WTC11 (cell line): Measurements from ENCODE around the gene ZNF470.

Experiments
- AR ChIP-seq: fragments of 250-450 bp; sonication (Bioruptor Pico); IDR thresholded peaks from 2 replicates; pipeline ENCODE4 v1.9.0; 2021; ENCODE audit warnings: mild to moderate bottlenecking
- CREB1 ChIP-seq: sonication (generic); formaldehyde crosslinking; IDR thresholded peaks from 2 replicates; pipeline ENCODE4 v1.8.0; 2023; ENCODE audit warnings: mild to moderate bottlenecking, missing genetic modification reagents
- IRF2 ChIP-seq: sonication (generic); formaldehyde crosslinking; IDR thresholded peaks from 2 replicates; pipeline ENCODE4 v1.8.0; 2022; ENCODE audit warnings: low read depth, missing genetic modification reagents, borderline replicate concordance
- MXD4 ChIP-seq: fragments of 250-450 bp; sonication (Bioruptor Pico); IDR thresholded peaks from 2 replicates; pipeline ENCODE4 v1.8.0; 2021; ENCODE audit warnings: mild to moderate bottlenecking, moderate library complexity, borderline replicate concordance
- NR1H2 ChIP-seq: sonication (generic); formaldehyde crosslinking; IDR thresholded peaks from 2 replicates; pipeline ENCODE4 v1.9.0; 2021; ENCODE audit warnings: mild to moderate bottlenecking, moderate library complexity, missing genetic modification reagents
- PREB ChIP-seq: sonication (generic); formaldehyde crosslinking; IDR thresholded peaks from 2 replicates; pipeline ENCODE4 v1.8.1; 2022; ENCODE audit warnings: mild to moderate bottlenecking, missing genetic modification reagents, moderate library complexity, borderline replicate concordance
- SP1 ChIP-seq: sonication (generic); formaldehyde crosslinking; conservative IDR thresholded peaks from 2 replicates; pipeline ENCODE4 v1.8.1; 2022; ENCODE audit warnings: missing genetic modification reagents
- TF ChIP-seq, protein P1 (sequence below): fragments of 200-600 bp; IDR thresholded peaks from 2 replicates; pipeline ENCODE4 v1.8.0; 2022; ENCODE audit warnings: antibody characterized with exemption

DNA sequence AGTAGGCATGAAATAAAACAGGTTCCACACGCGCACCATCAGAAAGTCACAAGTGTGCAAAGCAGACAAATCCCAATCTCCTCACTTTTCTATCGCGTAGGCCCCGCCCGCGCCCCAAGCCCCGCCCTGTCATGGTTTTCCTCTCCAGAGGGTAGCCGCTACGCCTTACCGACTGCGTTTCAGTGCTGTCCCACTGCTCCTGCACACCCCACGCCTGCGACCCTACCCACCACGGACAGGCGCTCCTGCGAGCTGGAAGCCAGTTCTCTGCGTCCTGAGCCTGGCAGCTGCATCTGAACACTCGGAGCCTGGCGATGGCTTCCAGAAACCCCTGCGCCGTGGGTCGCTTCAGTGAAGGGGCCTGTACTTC, 379 bp upstream of the ZNF470 start:
- TF ChIP-seq, protein P1, sequence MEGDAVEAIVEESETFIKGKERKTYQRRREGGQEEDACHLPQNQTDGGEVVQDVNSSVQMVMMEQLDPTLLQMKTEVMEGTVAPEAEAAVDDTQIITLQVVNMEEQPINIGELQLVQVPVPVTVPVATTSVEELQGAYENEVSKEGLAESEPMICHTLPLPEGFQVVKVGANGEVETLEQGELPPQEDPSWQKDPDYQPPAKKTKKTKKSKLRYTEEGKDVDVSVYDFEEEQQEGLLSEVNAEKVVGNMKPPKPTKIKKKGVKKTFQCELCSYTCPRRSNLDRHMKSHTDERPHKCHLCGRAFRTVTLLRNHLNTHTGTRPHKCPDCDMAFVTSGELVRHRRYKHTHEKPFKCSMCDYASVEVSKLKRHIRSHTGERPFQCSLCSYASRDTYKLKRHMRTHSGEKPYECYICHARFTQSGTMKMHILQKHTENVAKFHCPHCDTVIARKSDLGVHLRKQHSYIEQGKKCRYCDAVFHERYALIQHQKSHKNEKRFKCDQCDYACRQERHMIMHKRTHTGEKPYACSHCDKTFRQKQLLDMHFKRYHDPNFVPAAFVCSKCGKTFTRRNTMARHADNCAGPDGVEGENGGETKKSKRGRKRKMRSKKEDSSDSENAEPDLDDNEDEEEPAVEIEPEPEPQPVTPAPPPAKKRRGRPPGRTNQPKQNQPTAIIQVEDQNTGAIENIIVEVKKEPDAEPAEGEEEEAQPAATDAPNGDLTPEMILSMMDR, result no peak
- TF ChIP-seq NR1H2, result no peak
- TF ChIP-seq CREB1 (CRISPR knock-in tag), result no peak
- TF ChIP-seq PREB (CRISPR knock-in tag), result no peak
- TF ChIP-seq IRF2 (CRISPR knock-in tag), result no peak
- no peak for TF ChIP-seq AR (CRISPR knock-in tag)
- TF ChIP-seq SP1, result no peak
- TF ChIP-seq MXD4 (CRISPR knock-in tag), result no peak
